ENCODE data around the gene P2RY14.

- TF ChIP-seq CTCF (IDR thresholded peaks at IDR 0.05; ENCODE audit: low read depth, low read length) = no peak
- TF ChIP-seq EZH2phosphoT487 (IDR thresholded peaks at IDR 0.05; ENCODE audit: low read depth) = no peak
Measured at GRCh38 chr3:151322511-151322910, 44.2 kb upstream of the P2RY14 start.
